ENCODE data around the gene MDP1. TPM values are rescaled to one million over a fixed set of nuclear protein-coding genes. Genes with fewer than 3 reads are reported as not detected.

MDP1 gene
- total RNA-seq, 8 experiments from 2014 or later: 12.1 to 38.8 (median 27.0) TPM

- in situ Hi-C loops (cut with MboI; ENCODE audit: low pct_unique_long_range_greater_than_20kb in 2 of 9, low sequenced_read_pairs in 9 of 9, unreplicated experiment in 9 of 9): no loop called here
Measured at GRCh38 chr14:24186831-24187538, 28.9 kb downstream of the MDP1 start.

GRCh38 chr14:24185741-24186140 is 30.1 kb downstream of the MDP1 start:
- H3K27ac ChIP-seq: no peak overlapping the region
- WGBS, 10 experiments: 87 to 100% (median 97%) methylated on average over 1 to 5 of the region's 11 CpGs; no CpG with 5 or more reads in 4 of the 10 experiments
- peaks cover 12 to 20% of the 10 kb centered on the region in 2 donors for H3K4me1 ChIP-seq (replicated peaks in 1 of 2)
- ATAC-seq (replicated peaks in 6 of 8): no peak
- H3K4me3 ChIP-seq: no peak overlapping the region
- in situ Hi-C loops (cut with MboI; ENCODE audit: low pct_unique_long_range_greater_than_20kb in 2 of 9, low sequenced_read_pairs in 9 of 9, unreplicated experiment in 9 of 9): no loop called here

More at GRCh38 chr14:24186831-24187538, 28.9 kb downstream of the MDP1 start:
- no peak overlapping the region for H3K27ac ChIP-seq
- no peak for ATAC-seq (replicated peaks in 6 of 8)
- 82 to 97% (median 92%) methylated on average over 4 to 7 of the region's 10 CpGs; no CpG with 5 or more reads in 6 of the 10 experiments for WGBS, 10 experiments
- H3K4me3 ChIP-seq: peak overlapping the region in 1 of 5 donors; percentile 87
- H3K4me1 ChIP-seq (replicated peaks in 1 of 2): peaks cover 11 to 14% of the 10 kb centered on the region in 2 donors

- in situ Hi-C loops (cut with MboI; ENCODE audit: low pct_unique_long_range_greater_than_20kb in 2 of 9, low sequenced_read_pairs in 9 of 9, unreplicated experiment in 9 of 9): no loop called here
- no peak for ATAC-seq (replicated peaks in 6 of 8)
- no peak overlapping the region for H3K27ac ChIP-seq
- 90 to 100% (median 100%) methylated on average over 1 to 3 of the region's 7 CpGs; no CpG with 5 or more reads in 3 of the 10 experiments for WGBS, 10 experiments
- H3K4me3 ChIP-seq: no peak overlapping the region
- peaks cover 19 to 27% of the 10 kb centered on the region in 2 donors for H3K4me1 ChIP-seq (replicated peaks in 1 of 2)
Measured at GRCh38 chr14:24185026-24185425, 30.8 kb downstream of the MDP1 start.

- Histone ChIP-seq H3K4me1 (replicated peaks in 1 of 2) (peaks cover 22 to 32% of the 10 kb centered on the region in 2 donors), H3K4me3 (no peak overlapping the region), H3K27ac (no peak overlapping the region)
- in situ Hi-C loops (cut with MboI; ENCODE audit: low pct_unique_long_range_greater_than_20kb in 2 of 9, low sequenced_read_pairs in 9 of 9, unreplicated experiment in 9 of 9): no loop called here
- WGBS, 10 experiments: 83 to 100% (median 89%) methylated on average over 1 to 5 of the region's 19 CpGs; no CpG with 5 or more reads in 6 of the 10 experiments
- ATAC-seq (replicated peaks in 6 of 8): no peak
Measured at GRCh38 chr14:24184104-24184970, 31.5 kb downstream of the MDP1 start.

- Histone ChIP-seq H3K4me3 (no peak overlapping the region), H3K27ac (no peak overlapping the region), H3K4me1 (replicated peaks in 1 of 2) (peaks cover 24 to 30% of the 10 kb centered on the region in 2 donors)
- in situ Hi-C loops (cut with MboI; ENCODE audit: low pct_unique_long_range_greater_than_20kb in 2 of 9, low sequenced_read_pairs in 9 of 9, unreplicated experiment in 9 of 9): no loop called here
- no peak for ATAC-seq (replicated peaks in 6 of 8)
- 89 to 93% (median 90%) methylated on average over 2 to 5 of the region's 15 CpGs; no CpG with 5 or more reads in 7 of the 10 experiments for WGBS, 10 experiments
Measured at GRCh38 chr14:24183014-24183481, 32.8 kb downstream of the MDP1 start.

- in situ Hi-C loops (cut with MboI; ENCODE audit: low pct_unique_long_range_greater_than_20kb in 2 of 9, low sequenced_read_pairs in 9 of 9, unreplicated experiment in 9 of 9): no loop called here
- Histone ChIP-seq H3K4me3 (no peak overlapping the region), H3K27ac (no peak overlapping the region), H3K4me1 (replicated peaks in 1 of 2) (peaks cover 19 to 25% of the 10 kb centered on the region in 2 donors)
- no peak for ATAC-seq (replicated peaks in 6 of 8)
- WGBS, 10 experiments: 80 to 100% (median 91%) methylated on average over 1 to 9 of the region's 14 CpGs; no CpG with 5 or more reads in 2 of the 10 experiments
Measured at GRCh38 chr14:24182110-24182882, 33.6 kb downstream of the MDP1 start.

- 73 to 100% (median 98%) methylated on average over 1 to 8 of the region's 19 CpGs; no CpG with 5 or more reads in 5 of the 10 experiments for WGBS, 10 experiments
- in situ Hi-C loops (cut with MboI; ENCODE audit: low pct_unique_long_range_greater_than_20kb in 2 of 9, low sequenced_read_pairs in 9 of 9, unreplicated experiment in 9 of 9): no loop called here
- ATAC-seq (replicated peaks in 6 of 8): no peak
- H3K4me3 ChIP-seq: no peak overlapping the region
- H3K4me1 ChIP-seq (replicated peaks in 1 of 2): peaks cover 19 to 23% of the 10 kb centered on the region in 2 donors
- no peak overlapping the region for H3K27ac ChIP-seq
Measured at GRCh38 chr14:24181371-24182077, 34.3 kb downstream of the MDP1 start.

- in situ Hi-C loops (cut with MboI; ENCODE audit: low pct_unique_long_range_greater_than_20kb in 2 of 9, low sequenced_read_pairs in 9 of 9, unreplicated experiment in 9 of 9): no loop called here
- Histone ChIP-seq H3K4me1 (replicated peaks in 1 of 2) (peaks cover 19 to 23% of the 10 kb centered on the region in 2 donors), H3K27ac (peak overlapping the region; percentile 87 to 89), H3K4me3 (no peak overlapping the region)
- peak; percentile 43 to 89 (median 86) for ATAC-seq (replicated peaks in 6 of 8)
- 60 to 100% (median 72%) methylated on average over 1 to 5 of the region's 18 CpGs; no CpG with 5 or more reads in 4 of the 10 experiments for whole genome bisulfite sequencing, 10 experiments
Measured at GRCh38 chr14:24179961-24180796, 35.7 kb downstream of the MDP1 start.

GRCh38 chr14:24179294-24179960 is 36.4 kb downstream of the MDP1 start:
- Histone ChIP-seq H3K4me1 (replicated peaks in 1 of 2) (peaks cover 19 to 23% of the 10 kb centered on the region in 2 donors), H3K4me3 (no peak overlapping the region), H3K27ac (peak overlapping the region; percentile 87 to 89)
- in situ Hi-C loops (cut with MboI; ENCODE audit: low pct_unique_long_range_greater_than_20kb in 2 of 9, low sequenced_read_pairs in 9 of 9, unreplicated experiment in 9 of 9): no loop called here
- ATAC-seq (replicated peaks in 6 of 8): peak in 2 of 8 experiments; percentile 0 to 1
- 78 to 100% (median 100%) methylated on average over 1 to 5 of the region's 14 CpGs; no CpG with 5 or more reads in 5 of the 10 experiments for WGBS, 10 experiments

GRCh38 chr14:24178399-24179178 is 37.3 kb downstream of the MDP1 start:
- WGBS, 10 experiments: 60 to 100% (median 79%) methylated on average over 1 to 5 of the region's 12 CpGs; no CpG with 5 or more reads in 6 of the 10 experiments
- Histone ChIP-seq H3K27ac (peak overlapping the region in 1 of 2 donors; percentile 87), H3K4me3 (no peak overlapping the region), H3K4me1 (replicated peaks in 1 of 2) (peaks cover 19 to 23% of the 10 kb centered on the region in 2 donors)
- in situ Hi-C loops (cut with MboI; ENCODE audit: low pct_unique_long_range_greater_than_20kb in 2 of 9, low sequenced_read_pairs in 9 of 9, unreplicated experiment in 9 of 9): no loop called here
- ATAC-seq (replicated peaks in 6 of 8): no peak
